HepG2 (cell line): ENCODE measurements around the gene TRMT1. TPM values are rescaled to one million over a fixed set of nuclear protein-coding genes. Genes with fewer than 3 reads are reported as not detected.

ENCODE experiments used
- AGO2 ChIP-seq: fragments of 200-400 bp; formaldehyde crosslinking; optimal IDR thresholded peaks from 2 replicates; pipeline ENCODE3; 2017; ENCODE audit warnings: mild to moderate bottlenecking, low read depth, low read length, moderate library complexity
- ATRX ChIP-seq: sonication (generic); formaldehyde crosslinking; IDR thresholded peaks from 2 replicates; pipeline ENCODE4 v1.4.0; 2020; ENCODE audit warnings: missing genetic modification reagents, borderline replicate concordance
- CENPT ChIP-seq: sonication (generic); formaldehyde crosslinking; IDR thresholded peaks from 2 replicates; pipeline ENCODE4 v1.8.0; 2022; ENCODE audit warnings: low read depth, mild to moderate bottlenecking, moderate library complexity, missing genetic modification reagents
- CREBL2 ChIP-seq: sonication (generic); formaldehyde crosslinking; IDR thresholded peaks from 2 replicates; pipeline ENCODE4 v1.8.1; 2023; ENCODE audit warnings: missing genetic modification reagents, mild to moderate bottlenecking, borderline replicate concordance
- CSRNP2 ChIP-seq: sonication (generic); formaldehyde crosslinking; conservative IDR thresholded peaks from 2 replicates; pipeline ENCODE4 v1.8.0; 2022; ENCODE audit warnings: low read depth, missing genetic modification reagents
- GLI4 ChIP-seq: sonication (generic); formaldehyde crosslinking; IDR thresholded peaks from 2 replicates; pipeline ENCODE4 v1.5.1; 2020; ENCODE audit warnings: missing genetic modification reagents, mild to moderate bottlenecking, moderate library complexity, borderline replicate concordance
- KDM2A ChIP-seq: sonication (generic); formaldehyde crosslinking; IDR thresholded peaks from 2 replicates; pipeline ENCODE4 v1.4.0; 2020; ENCODE audit warnings: low read depth, missing genetic modification reagents, borderline replicate concordance
- PCBP1 ChIP-seq: fragments of 200-400 bp; formaldehyde crosslinking; IDR thresholded peaks from 2 replicates; pipeline ENCODE4 v1.6.1; 2017; ENCODE audit warnings: mild to moderate bottlenecking, low read depth, low read length, borderline replicate concordance
- RBFOX2 ChIP-seq: fragments of 200-400 bp; formaldehyde crosslinking; IDR thresholded peaks from 2 replicates; pipeline ENCODE4 v1.6.1; 2017; ENCODE audit warnings: low read depth, mild to moderate bottlenecking, low read length
- SNAI1 ChIP-seq: sonication (generic); formaldehyde crosslinking; IDR thresholded peaks from 2 replicates; pipeline ENCODE4 v1.5.0; 2020; ENCODE audit warnings: mild to moderate bottlenecking, missing genetic modification reagents, borderline replicate concordance
- SRSF9 ChIP-seq: fragments of 200-400 bp; formaldehyde crosslinking; IDR thresholded peaks from 2 replicates; pipeline ENCODE4 v1.6.1; 2018; ENCODE audit warnings: borderline replicate concordance, mild to moderate bottlenecking, low read depth, low read length; ENCODE audit not compliant: insufficient read depth, poor library complexity, severe bottlenecking
- YEATS4 ChIP-seq: sonication (generic); formaldehyde crosslinking; IDR thresholded peaks from 2 replicates; pipeline ENCODE4 v1.4.0; 2020; ENCODE audit warnings: missing genetic modification reagents, borderline replicate concordance
- ZNF143 ChIP-seq: sonication (generic); formaldehyde crosslinking; IDR thresholded peaks from 2 replicates; pipeline ENCODE4 v1.4.0; 2020; ENCODE audit warnings: missing genetic modification reagents
- ZNF256 ChIP-seq: sonication (generic); formaldehyde crosslinking; conservative IDR thresholded peaks from 2 replicates; pipeline ENCODE4 v1.4.0; 2020; ENCODE audit warnings: missing genetic modification reagents
- ZNF260 ChIP-seq: sonication (generic); formaldehyde crosslinking; IDR thresholded peaks from 2 replicates; pipeline ENCODE4 v1.4.0; 2020; ENCODE audit warnings: missing genetic modification reagents, low read depth, mild to moderate bottlenecking, borderline replicate concordance
- ZNF296 ChIP-seq: sonication (generic); formaldehyde crosslinking; conservative IDR thresholded peaks from 2 replicates; pipeline ENCODE4 v1.5.0; 2020; ENCODE audit warnings: mild to moderate bottlenecking, missing genetic modification reagents
- ZNF550 ChIP-seq: sonication (generic); formaldehyde crosslinking; IDR thresholded peaks from 2 replicates; pipeline ENCODE4 v1.4.0; 2020; ENCODE audit warnings: mild to moderate bottlenecking, missing genetic modification reagents, borderline replicate concordance
- ZNF772 ChIP-seq: sonication (generic); formaldehyde crosslinking; IDR thresholded peaks from 2 replicates; pipeline ENCODE4 v1.5.0; 2020; ENCODE audit warnings: mild to moderate bottlenecking, missing genetic modification reagents
- ZNF879 ChIP-seq: sonication (generic); formaldehyde crosslinking; IDR thresholded peaks from 2 replicates; pipeline ENCODE4 v1.8.1; 2023; ENCODE audit warnings: missing genetic modification reagents
- ZSCAN5A ChIP-seq: sonication (generic); formaldehyde crosslinking; IDR thresholded peaks from 2 replicates; pipeline ENCODE4 v1.8.0; 2022; ENCODE audit warnings: mild to moderate bottlenecking, missing genetic modification reagents, borderline replicate concordance
- polyA plus RNA-seq, 8 experiments: library from polyadenylated mRNA; depleted of rRNA in 3 of 8; stranded (reverse) in 7 of 8; unstranded in 1 of 8; fragments of >200 nt; fragmentation: Illumina TruSeq in 4 of 8; extraction: Trizol in 4 of 8; gene quantifications; 2 replicates each; pipeline versions ENCODE4 v1.2.1 to v1.2.3, GENCODE V29; 2011 to 2016; ENCODE audit warnings: low read depth in 4 of 8, missing spikeins in 1 of 8, mixed read lengths in 1 of 8; ENCODE audit not compliant: insufficient read depth in 1 of 8
- total RNA-seq, 5 experiments: library from RNA; depleted of rRNA; stranded (reverse); fragments of >200 nt; fragmentation: Illumina TruSeq; extraction: Trizol; gene quantifications; 2 replicates each; pipeline ENCODE4 v1.2.3, GENCODE V29; 2016; ENCODE audit warnings: low read depth in 1 of 5
- TF ChIP-seq, protein P1 (sequence below): sonication (generic); formaldehyde crosslinking; IDR thresholded peaks from 2 replicates; pipeline ENCODE4 v1.5.1; 2020; ENCODE audit warnings: mild to moderate bottlenecking, missing genetic modification reagents, borderline replicate concordance
- TF ChIP-seq, protein P2 (sequence below): sonication (generic); formaldehyde crosslinking; IDR thresholded peaks from 2 replicates; pipeline ENCODE4 v1.4.0; 2020; ENCODE audit warnings: mild to moderate bottlenecking, low read depth, missing genetic modification reagents

Gene TRMT1
- total and polyA plus RNA-seq, 2 of the 13 experiments (the other 11 are each of a cell fraction or from before 2014, with no cell fraction given) = 35.5 to 44.1 TPM

GRCh38 chr19:13060233-13060963 lies 56.1 kb downstream of the TRMT1 start (continued):
- TF ChIP-seq RBFOX2 (peak; percentile 68), ATRX (CRISPR knock-in tag) (no peak), ZNF143 (CRISPR knock-in tag) (no peak), CENPT (CRISPR knock-in tag) (no peak), ZNF550 (CRISPR knock-in tag) (no peak), ZNF256 (no peak), GLI4 (CRISPR knock-in tag) (no peak), YEATS4 (CRISPR knock-in tag) (no peak; the same call in 1 of the 2 replicates), KDM2A (CRISPR knock-in tag) (peak; percentile 6; the same call in 1 of the 2 replicates), CSRNP2 (CRISPR knock-in tag) (no peak), ZNF296 (no peak; the same call in 1 of the 2 replicates), ZNF772 (CRISPR knock-in tag) (peak; percentile 68; the same call in 1 of the 2 replicates), ZNF260 (CRISPR knock-in tag) (no peak), ZSCAN5A (no peak), SRSF9 (no peak), ZNF879 (no peak), SNAI1 (CRISPR knock-in tag) (no peak), CREBL2 (CRISPR knock-in tag) (no peak), PCBP1 (no peak), AGO2 (no peak)
- TF ChIP-seq, protein P1, sequence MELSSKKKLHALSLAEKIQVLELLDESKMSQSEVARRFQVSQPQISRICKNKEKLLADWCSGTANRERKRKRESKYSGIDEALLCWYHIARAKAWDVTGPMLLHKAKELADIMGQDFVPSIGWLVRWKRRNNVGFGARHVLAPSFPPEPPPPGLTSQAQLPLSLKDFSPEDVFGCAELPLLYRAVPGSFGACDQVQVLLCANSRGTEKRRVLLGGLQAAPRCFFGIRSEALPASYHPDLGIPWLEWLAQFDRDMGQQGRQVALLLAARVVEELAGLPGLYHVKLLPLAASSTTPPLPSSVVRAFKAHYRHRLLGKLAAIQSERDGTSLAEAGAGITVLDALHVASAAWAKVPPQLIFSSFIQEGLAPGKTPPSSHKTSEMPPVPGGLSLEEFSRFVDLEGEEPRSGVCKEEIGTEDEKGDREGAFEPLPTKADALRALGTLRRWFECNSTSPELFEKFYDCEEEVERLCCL (CRISPR knock-in tag) = no peak
- TF ChIP-seq, protein P2, sequence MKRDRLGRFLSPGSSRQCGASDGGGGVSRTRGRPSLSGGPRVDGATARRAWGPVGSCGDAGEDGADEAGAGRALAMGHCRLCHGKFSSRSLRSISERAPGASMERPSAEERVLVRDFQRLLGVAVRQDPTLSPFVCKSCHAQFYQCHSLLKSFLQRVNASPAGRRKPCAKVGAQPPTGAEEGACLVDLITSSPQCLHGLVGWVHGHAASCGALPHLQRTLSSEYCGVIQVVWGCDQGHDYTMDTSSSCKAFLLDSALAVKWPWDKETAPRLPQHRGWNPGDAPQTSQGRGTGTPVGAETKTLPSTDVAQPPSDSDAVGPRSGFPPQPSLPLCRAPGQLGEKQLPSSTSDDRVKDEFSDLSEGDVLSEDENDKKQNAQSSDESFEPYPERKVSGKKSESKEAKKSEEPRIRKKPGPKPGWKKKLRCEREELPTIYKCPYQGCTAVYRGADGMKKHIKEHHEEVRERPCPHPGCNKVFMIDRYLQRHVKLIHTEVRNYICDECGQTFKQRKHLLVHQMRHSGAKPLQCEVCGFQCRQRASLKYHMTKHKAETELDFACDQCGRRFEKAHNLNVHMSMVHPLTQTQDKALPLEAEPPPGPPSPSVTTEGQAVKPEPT (CRISPR knock-in tag) = no peak
